CD14-positive monocyte (primary cell): Measurements from ENCODE around the gene FARP1. TPM values are rescaled to one million over a fixed set of nuclear protein-coding genes. Genes with fewer than 3 reads are reported as not detected.

Experiments
- DNase-seq, 3 donors: peaks; one replicate each; pipeline ENCODE4 v3.0.0-alpha.2; 2011 to 2022
- H2AFZ ChIP-seq: 2 replicates; pipeline ENCODE4 v1.6.0; 2012; ENCODE audit warnings: mild to moderate bottlenecking, low read depth, low read length, inconsistent platforms; ENCODE audit not compliant: insufficient read depth, poor library complexity, severe bottlenecking
- H3K27ac ChIP-seq, 2 donors: 1 replicate in 1 of 2; 2 replicates in 1 of 2; pipeline ENCODE4 v1.5.1; 2012 to 2013; ENCODE audit warnings: low read length in 2 of 2, control low read depth in 1 of 2, inconsistent platforms in 1 of 2, low read depth in 1 of 2, mild to moderate bottlenecking in 1 of 2
- H3K27me3 ChIP-seq, 2 donors: one replicate each; pipeline versions ENCODE4 v1.6.0 to v1.6.1; 2011 to 2013; ENCODE audit warnings: low read length in 2 of 2; ENCODE audit not compliant: control insufficient read depth in 2 of 2, insufficient read depth in 2 of 2
- H3K36me3 ChIP-seq, 2 donors: replicated peaks in 1 of 2; 1 replicate in 1 of 2; 2 replicates in 1 of 2; pipeline versions ENCODE4 v1.5.1 to v1.6.1; 2012 to 2013; ENCODE audit warnings: low read length in 2 of 2, control low read depth in 1 of 2, inconsistent platforms in 1 of 2, mild to moderate bottlenecking in 1 of 2; ENCODE audit not compliant: insufficient read depth in 2 of 2, control insufficient read depth in 1 of 2
- H3K4me1 ChIP-seq, 2 donors: 1 replicate in 1 of 2; 2 replicates in 1 of 2; pipeline versions ENCODE4 v1.5.1 to v1.6.1; 2012 to 2013; ENCODE audit warnings: low read length in 2 of 2, control low read depth in 1 of 2, inconsistent platforms in 1 of 2, mild to moderate bottlenecking in 1 of 2, moderate library complexity in 1 of 2; ENCODE audit not compliant: insufficient read depth in 2 of 2, control insufficient read depth in 1 of 2
- H3K4me2 ChIP-seq: replicated peaks from 2 replicates; pipeline ENCODE3; 2012; ENCODE audit warnings: low read length, moderate library complexity, mild to moderate bottlenecking; ENCODE audit not compliant: poor library complexity, severe bottlenecking; ENCODE audit errors: extremely low read depth
- H3K4me3 ChIP-seq, 3 experiments: fragments of 200-600 bp in 1 of 3; sonication (generic) in 1 of 3; replicated peaks in 1 of 3; 1 replicate in 2 of 3; 2 replicates in 1 of 3; pipeline ENCODE4 v1.5.1; 2011 to 2013; ENCODE audit warnings: low read length in 3 of 3, mild to moderate bottlenecking in 3 of 3, control low read depth in 2 of 3, low read depth in 2 of 3, inconsistent platforms in 1 of 3, moderate library complexity in 1 of 3
- H3K79me2 ChIP-seq: 2 replicates; pipeline ENCODE4 v1.6.0; 2012; ENCODE audit warnings: mild to moderate bottlenecking, control low read depth, inconsistent platforms, low read length, moderate library complexity; ENCODE audit not compliant: insufficient read depth
- H3K9ac ChIP-seq: 2 replicates; pipeline ENCODE4 v1.6.0; 2017; ENCODE audit warnings: low read length, mild to moderate bottlenecking; ENCODE audit not compliant: insufficient read depth, poor library complexity, severe bottlenecking
- H3K9me3 ChIP-seq, 2 donors: replicated peaks in 1 of 2; 1 replicate in 1 of 2; 2 replicates in 1 of 2; pipeline versions ENCODE4 v1.5.1 to v1.6.1; 2012 to 2013; ENCODE audit warnings: low read length in 2 of 2, control low read depth in 1 of 2; ENCODE audit not compliant: control insufficient read depth in 1 of 2, insufficient read depth in 1 of 2
- H4K20me1 ChIP-seq: 2 replicates; pipeline ENCODE4 v1.6.0; 2012; ENCODE audit warnings: mild to moderate bottlenecking, low read length, control low read depth, moderate library complexity; ENCODE audit not compliant: insufficient read depth
- H3K27ac Mint-ChIP-seq, 7 donors: one replicate each; pipeline ENCODE4 v1.8.0; 2020; ENCODE audit warnings: mild to moderate bottlenecking in 7 of 7, mixed read lengths in 7 of 7, moderate library complexity in 6 of 7, inconsistent platforms in 2 of 7
- H3K27me3 Mint-ChIP-seq, 3 donors: one replicate each; pipeline ENCODE4 v1.8.0; 2021 to 2022; ENCODE audit warnings: low read depth in 3 of 3, mild to moderate bottlenecking in 3 of 3, mixed read lengths in 3 of 3, moderate library complexity in 3 of 3, inconsistent platforms in 1 of 3
- H3K36me3 Mint-ChIP-seq, 2 donors: one replicate each; pipeline ENCODE4 v1.8.0; 2020; ENCODE audit warnings: mixed read lengths in 2 of 2, inconsistent platforms in 1 of 2, mild to moderate bottlenecking in 1 of 2
- H3K4me1 Mint-ChIP-seq: one replicate; pipeline ENCODE4 v1.8.0; 2020; ENCODE audit warnings: mild to moderate bottlenecking, mixed read lengths
- H3K4me3 Mint-ChIP-seq, 2 donors: one replicate each; pipeline ENCODE4 v1.8.0; 2020; ENCODE audit warnings: mild to moderate bottlenecking in 2 of 2, mixed read lengths in 2 of 2, moderate library complexity in 1 of 2
- H3K9me3 Mint-ChIP-seq, 7 donors: one replicate each; pipeline ENCODE4 v1.8.0; 2020 to 2022; ENCODE audit warnings: mixed read lengths in 7 of 7, mild to moderate bottlenecking in 6 of 7, moderate library complexity in 6 of 7, inconsistent platforms in 2 of 7
- WGBS: methylation state at CpG from one replicate; pipeline ENCODE4 v1.1.5; 2013; ENCODE audit warnings: missing lambda C conversion rate; ENCODE audit not compliant: insufficient coverage; 5-methylcytosine and 5-hydroxymethylcytosine counted together
- intact Hi-C, 2 donors: fragments of 100-400 bp; cut with micrococcal nuclease; formaldehyde crosslinking; loops; one replicate each; pipeline versions ENCODE4 v1.15.0 to v1.15.1; 2023
- polyA plus RNA-seq, 3 donors: library from polyadenylated mRNA; depleted of rRNA in 1 of 3; unstranded in 2 of 3; stranded (reverse) in 1 of 3; fragments of 300-500 nt in 2 of 3; fragments of >200 nt in 1 of 3; fragmentation: Illumina TruSeq in 2 of 3; gene quantifications; 1 replicate in 2 of 3; 2 replicates in 1 of 3; pipeline ENCODE4 v1.2.3, GENCODE V29; 2012 to 2021
- TF ChIP-seq, protein P1 (sequence below): fragments of 200-600 bp; IDR thresholded peaks from one replicate; pipeline ENCODE4 v1.8.0; 2022; ENCODE audit warnings: antibody characterized with exemption, mild to moderate bottlenecking

FARP1 gene
- polyA plus RNA-seq, 3 donors = 0.01 to 0.16 (median 0.12) TPM

DNA sequence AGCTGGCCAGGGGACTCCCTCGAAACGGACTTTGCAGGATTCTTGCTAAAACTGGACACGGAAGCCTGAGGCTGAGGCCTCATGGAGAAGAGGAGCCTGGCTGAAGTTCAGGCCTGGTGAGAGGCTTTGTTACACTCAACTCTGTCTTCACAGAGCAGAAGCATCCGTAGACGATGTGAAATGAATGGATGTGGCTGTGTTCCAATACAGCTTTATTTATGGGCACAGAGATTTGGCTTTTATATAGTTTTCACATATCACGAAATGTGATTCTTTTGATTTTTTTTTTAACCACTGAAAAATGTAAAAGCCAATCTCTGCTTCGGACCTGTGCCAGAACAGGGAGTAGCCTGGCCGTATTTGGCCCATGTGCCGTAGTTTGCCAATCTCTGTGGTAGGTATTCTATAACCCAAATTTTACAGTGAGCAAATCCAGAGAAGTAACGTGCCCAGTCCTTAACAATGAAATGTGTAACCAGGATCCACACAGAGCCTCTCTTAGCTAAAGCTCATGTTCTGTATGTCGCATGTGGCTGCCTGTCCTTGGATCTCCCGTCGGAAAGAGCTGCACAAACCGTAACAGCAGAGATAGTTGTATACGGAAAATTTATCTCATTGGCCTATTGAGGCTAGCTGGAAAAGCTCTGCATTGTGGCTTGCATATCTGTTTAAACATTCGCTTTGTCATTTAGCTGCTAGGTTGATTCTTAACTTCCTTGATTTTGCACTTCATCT lies 205.7 kb downstream of the FARP1 start:
- H2AFZ ChIP-seq = no peak overlapping the region
- TF ChIP-seq, protein P1, sequence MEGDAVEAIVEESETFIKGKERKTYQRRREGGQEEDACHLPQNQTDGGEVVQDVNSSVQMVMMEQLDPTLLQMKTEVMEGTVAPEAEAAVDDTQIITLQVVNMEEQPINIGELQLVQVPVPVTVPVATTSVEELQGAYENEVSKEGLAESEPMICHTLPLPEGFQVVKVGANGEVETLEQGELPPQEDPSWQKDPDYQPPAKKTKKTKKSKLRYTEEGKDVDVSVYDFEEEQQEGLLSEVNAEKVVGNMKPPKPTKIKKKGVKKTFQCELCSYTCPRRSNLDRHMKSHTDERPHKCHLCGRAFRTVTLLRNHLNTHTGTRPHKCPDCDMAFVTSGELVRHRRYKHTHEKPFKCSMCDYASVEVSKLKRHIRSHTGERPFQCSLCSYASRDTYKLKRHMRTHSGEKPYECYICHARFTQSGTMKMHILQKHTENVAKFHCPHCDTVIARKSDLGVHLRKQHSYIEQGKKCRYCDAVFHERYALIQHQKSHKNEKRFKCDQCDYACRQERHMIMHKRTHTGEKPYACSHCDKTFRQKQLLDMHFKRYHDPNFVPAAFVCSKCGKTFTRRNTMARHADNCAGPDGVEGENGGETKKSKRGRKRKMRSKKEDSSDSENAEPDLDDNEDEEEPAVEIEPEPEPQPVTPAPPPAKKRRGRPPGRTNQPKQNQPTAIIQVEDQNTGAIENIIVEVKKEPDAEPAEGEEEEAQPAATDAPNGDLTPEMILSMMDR = no peak
- H4K20me1 ChIP-seq = no peaks in the 10 kb centered on the region
- no peak overlapping the region for H3K9ac ChIP-seq
- H3K9me3 ChIP-seq = no peaks in the 10 kb centered on the region
- Mint-ChIP-seq H3K9me3 (peaks cover 0 to 5% (median 2%) of the 10 kb centered on the region in 7 donors), H3K4me1 (no peaks in the 10 kb centered on the region), H3K27me3 (peaks cover 0 to 4% (median 2%) of the 10 kb centered on the region in 3 donors), H3K36me3 (no peaks in the 10 kb centered on the region), H3K27ac (no peak overlapping the region), H3K4me3 (no peak overlapping the region)
- intact Hi-C loops = no loop called here
- WGBS = 96% methylated on average over 10 of the region's 16 CpGs
- no peaks in the 10 kb centered on the region for H3K4me1 ChIP-seq
- no peak overlapping the region for H3K4me3 ChIP-seq
- H3K36me3 ChIP-seq = no peaks in the 10 kb centered on the region
- no peak overlapping the region for H3K27ac ChIP-seq
- no peaks in the 10 kb centered on the region for H3K79me2 ChIP-seq
- H3K27me3 ChIP-seq = no peaks in the 10 kb centered on the region
- no peak overlapping the region for H3K4me2 ChIP-seq
- DNase-seq = no peak

DNA sequence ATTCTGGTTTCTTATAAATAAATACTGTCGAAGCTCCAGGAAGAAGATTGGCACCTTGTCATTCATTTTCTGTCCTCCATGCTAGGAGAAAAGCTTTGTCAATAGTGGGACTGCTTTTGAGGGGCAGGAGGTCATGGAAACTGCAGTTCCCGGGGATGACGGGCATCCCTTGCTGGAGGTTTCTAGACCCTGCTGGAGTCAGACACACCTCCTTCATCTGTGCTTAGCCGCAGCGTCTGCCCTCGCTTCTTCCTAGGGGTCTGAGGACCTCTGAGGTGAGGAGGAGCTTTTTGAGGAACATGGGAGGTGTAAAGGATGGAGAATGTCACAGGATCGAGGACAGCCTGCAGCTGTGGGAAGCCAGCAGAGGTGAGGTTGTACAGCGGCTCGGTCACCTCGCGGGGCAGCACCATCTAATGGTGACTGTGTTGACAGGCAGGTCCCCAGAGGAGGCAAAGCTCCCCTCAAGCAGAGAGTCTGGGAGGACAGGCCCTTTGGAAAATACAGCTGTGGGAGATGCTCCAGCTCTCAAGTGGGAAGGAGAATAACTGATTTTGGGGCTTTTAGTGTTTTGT lies 206.9 kb downstream of the FARP1 start:
- intact Hi-C loops = no loop called here
- 64% methylated on average over 10 of the region's 11 CpGs for WGBS
- DNase-seq = no peak

More for the DNA sequence above, 206.9 kb downstream of the FARP1 start:
- no peak overlapping the region for H3K27ac Mint-ChIP-seq
- no peak overlapping the region for H3K27ac ChIP-seq
- no peaks in the 10 kb centered on the region for H3K4me1 ChIP-seq
- peaks cover 0 to 4% (median 0%) of the 10 kb centered on the region in 3 donors for H3K27me3 Mint-ChIP-seq
- H3K9me3 ChIP-seq = no peaks in the 10 kb centered on the region
- H3K79me2 ChIP-seq = no peaks in the 10 kb centered on the region
- no peak overlapping the region for H3K9ac ChIP-seq
- no peak overlapping the region for H3K4me2 ChIP-seq
- H3K4me3 ChIP-seq = no peak overlapping the region
- H3K36me3 Mint-ChIP-seq = no peaks in the 10 kb centered on the region
- no peak overlapping the region for H3K4me3 Mint-ChIP-seq
- H2AFZ ChIP-seq = no peak overlapping the region
- no peaks in the 10 kb centered on the region for H3K27me3 ChIP-seq
- H4K20me1 ChIP-seq = no peaks in the 10 kb centered on the region
- peaks cover 0 to 5% (median 2%) of the 10 kb centered on the region in 7 donors for H3K9me3 Mint-ChIP-seq
- H3K4me1 Mint-ChIP-seq = no peaks in the 10 kb centered on the region
- no peaks in the 10 kb centered on the region for H3K36me3 ChIP-seq
- TF ChIP-seq, protein P1 = no peak
